Measurements from ENCODE around the gene MAPKAP1. TPM values are rescaled to one million over a fixed set of nuclear protein-coding genes. Genes with fewer than 3 reads are reported as not detected.

The MAPKAP1 gene
- total and polyA plus RNA-seq, 2 experiments from 2014 or later = 68.4 to 98.5 TPM

GRCh38 chr9:125422853-125423252 is 284.2 kb downstream of the MAPKAP1 start:
- peaks cover 13% of the 10 kb centered on the region for H3K27me3 Mint-ChIP-seq (ENCODE audit: insufficient read depth, low read depth, poor library complexity)
- Histone ChIP-seq H3K27me3 (ENCODE audit: insufficient read depth) (no peaks in the 10 kb centered on the region), H3K79me2 (replicated peaks; ENCODE audit: insufficient read depth) (no peaks in the 10 kb centered on the region), H3K27ac (ENCODE audit: low read depth) (no peak overlapping the region), H3K9me2 (ENCODE audit: insufficient read depth) (no peaks in the 10 kb centered on the region), H2AFZ (no peak overlapping the region), H3K4me1 (ENCODE audit: insufficient read depth) (no peaks in the 10 kb centered on the region), H3K4me2 (no peak overlapping the region), H3F3A (replicated peaks; ENCODE audit: low read depth) (no peaks in the 10 kb centered on the region), H3K4me3 (no peak overlapping the region), H3K36me3 (ENCODE audit: insufficient read depth) (no peaks in the 10 kb centered on the region), H4K20me1 (replicated peaks; ENCODE audit: insufficient read depth) (no peaks in the 10 kb centered on the region)
- DNase-seq (ENCODE audit: low spot score) = no peak
- H3K4me3 Mint-ChIP-seq = no peak overlapping the region
- TF ChIP-seq NANOG (IDR thresholded peaks at IDR 0.05; ENCODE audit: borderline replicate concordance) = no peak
- no peak for TF ChIP-seq JUNB (IDR thresholded peaks at IDR 0.05; ENCODE audit: unreplicated experiment)
- TF ChIP-seq STAT1 (IDR thresholded peaks at IDR 0.05; ENCODE audit: unreplicated experiment) = no peak
- no peak for TF ChIP-seq REST (IDR thresholded peaks at IDR 0.05; ENCODE audit: unreplicated experiment)
- TF ChIP-seq ETS1 (IDR thresholded peaks at IDR 0.05) = no peak
- no peak for TF ChIP-seq CREB1 (CRISPR knock-in tag; IDR thresholded peaks at IDR 0.05; ENCODE audit: low read depth)
- TF ChIP-seq ZNF462 (CRISPR knock-in tag; IDR thresholded peaks at IDR 0.05) = no peak
- TF ChIP-seq ZNF331 (CRISPR knock-in tag; IDR thresholded peaks at IDR 0.05; ENCODE audit: low read depth) = no peak
- no peak for TF ChIP-seq EZH2 (IDR thresholded peaks at IDR 0.05; ENCODE audit: low read depth, unreplicated experiment)
- TF ChIP-seq POLR2AphosphoS5 (IDR thresholded peaks at IDR 0.05; ENCODE audit: low read depth) = no peak
- no peak for TF ChIP-seq EZH2phosphoT487 (IDR thresholded peaks at IDR 0.05; ENCODE audit: unreplicated experiment)
- no peak for TF ChIP-seq ZNF114 (CRISPR knock-in tag; IDR thresholded peaks at IDR 0.05)
- ATAC-seq = no peak
- H3K27ac Mint-ChIP-seq = no peak overlapping the region
- no peaks in the 10 kb centered on the region; the same call in 2 of the 3 replicates for H3K4me1 Mint-ChIP-seq
- no peaks in the 10 kb centered on the region for H3K9me3 Mint-ChIP-seq
- H3K36me3 Mint-ChIP-seq (ENCODE audit: low read depth) = no peaks in the 10 kb centered on the region

Measured in GM23338 (cell line).